Muscle of leg (tissue), 11 donors: Measurements from ENCODE around the gene DOC2B. TPM values are rescaled to one million over a fixed set of nuclear protein-coding genes. Genes with fewer than 3 reads are reported as not detected.
"Not testable (repeated sequence)": the region's sequence is repeated elsewhere in the genome, so short reads cannot be mapped to it uniquely, and the experiment has no call there.

Experiments
- DNase-seq: peaks from one replicate; pipeline ENCODE4 v3.0.0; 2013
- H3K27ac ChIP-seq: one replicate; pipeline ENCODE4 v1.5.1; 2013; ENCODE audit warnings: mild to moderate bottlenecking, low read length, control low read depth
- H3K27me3 ChIP-seq: one replicate; pipeline ENCODE4 v1.6.1; 2013; ENCODE audit warnings: low read length; ENCODE audit not compliant: control insufficient read depth, insufficient read depth
- H3K36me3 ChIP-seq: one replicate; pipeline ENCODE4 v1.6.1; 2013; ENCODE audit warnings: low read length; ENCODE audit not compliant: control insufficient read depth, insufficient read depth
- H3K4me1 ChIP-seq: one replicate; pipeline ENCODE4 v1.6.1; 2013; ENCODE audit warnings: low read length; ENCODE audit not compliant: control insufficient read depth, insufficient read depth
- H3K4me3 ChIP-seq: one replicate; pipeline ENCODE4 v1.5.1; 2013; ENCODE audit warnings: low read length, control low read depth
- H3K9me3 ChIP-seq: replicated peaks from 2 replicates; pipeline ENCODE4 v1.6.1; 2013; ENCODE audit warnings: low read depth, low read length; ENCODE audit not compliant: control insufficient read depth
- WGBS: methylation state at CpG from one replicate; pipeline ENCODE4 v1.1.5; 2013; ENCODE audit warnings: missing lambda C conversion rate; ENCODE audit not compliant: insufficient coverage; 5-methylcytosine and 5-hydroxymethylcytosine counted together
- polyA plus RNA-seq, 8 donors: library from polyadenylated mRNA; unstranded; fragments of 120-200 nt; gene quantifications; one replicate each; pipeline versions ENCODE4 v1.2.1 to v1.2.3, GENCODE V29; 2013; ENCODE audit warnings: inconsistent platforms in 1 of 8, low replicate concordance in 1 of 8; ENCODE audit not compliant: insufficient read length in 8 of 8, insufficient read depth in 1 of 8
- total RNA-seq: library from RNA; stranded (reverse); fragments of 120-200 nt; gene quantifications from one replicate; pipeline ENCODE4 v1.2.4, GENCODE V29; 2013

The DOC2B gene
- total and polyA plus RNA-seq, 9 donors: 2.4 to 6.5 (median 4.5) TPM

DNA sequence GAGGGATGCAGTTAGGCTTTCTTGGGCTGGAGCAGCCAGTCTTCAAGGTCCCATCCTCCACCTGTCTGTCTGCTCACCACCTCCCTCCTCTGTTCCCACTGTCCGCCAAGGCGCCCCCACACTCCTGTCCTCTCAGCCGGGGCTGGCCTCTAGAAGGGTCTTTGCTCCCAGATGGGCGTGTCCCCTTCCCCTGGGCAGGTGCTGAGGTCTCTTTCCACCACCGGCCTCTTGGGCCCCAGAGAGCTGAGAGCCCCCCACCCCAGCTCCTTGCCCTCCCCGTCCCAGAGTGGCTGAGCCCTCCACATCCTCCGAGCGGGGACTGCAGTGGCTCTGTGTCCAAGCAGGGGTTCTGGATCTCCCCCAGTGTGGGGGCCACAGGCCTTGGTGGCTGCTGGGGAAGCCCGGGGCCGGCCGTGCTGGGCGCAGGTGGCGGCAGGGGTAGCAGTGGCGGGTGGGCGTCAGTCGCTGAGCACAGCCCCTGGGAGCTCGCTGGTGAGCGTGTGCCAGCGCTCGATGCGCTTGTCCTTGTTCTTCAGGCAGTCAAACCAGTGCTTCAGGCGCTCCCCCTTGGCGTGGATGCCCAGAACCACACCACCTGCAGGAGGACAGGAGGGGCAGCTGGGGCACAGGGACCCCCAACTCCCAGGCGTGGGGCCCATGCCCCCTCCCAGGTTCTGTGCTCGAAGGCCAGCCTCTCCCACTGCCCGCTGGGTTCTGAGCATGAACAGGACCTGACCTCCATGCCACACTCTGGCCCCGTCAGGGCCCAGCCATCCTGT, 34.3 kb downstream of the DOC2B start:
- 86% methylated on average over 24 of the region's 27 CpGs for WGBS

DNA sequence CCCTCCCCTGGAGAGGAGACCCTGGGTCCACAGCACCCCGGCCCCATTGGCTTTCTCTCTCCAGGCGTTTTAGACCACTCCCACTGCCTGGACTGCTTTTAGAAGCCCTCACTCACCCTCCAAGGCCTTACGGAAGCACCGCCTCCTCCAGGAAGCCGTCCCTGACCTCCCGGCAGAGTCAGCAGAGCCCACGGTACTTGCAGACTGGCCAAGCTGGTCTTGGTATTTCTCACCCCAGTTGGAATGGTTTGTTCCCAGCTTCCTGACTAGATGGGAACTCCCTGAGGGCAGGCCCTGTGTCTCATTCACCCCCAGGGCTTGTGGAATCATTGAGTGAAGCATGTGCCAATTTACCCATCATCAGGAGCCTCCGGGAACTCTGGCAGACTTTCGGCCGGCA, 34.9 kb downstream of the DOC2B start:
- Histone ChIP-seq H3K4me3 (no peak overlapping the region), H3K9me3 (no peaks in the 10 kb centered on the region), H3K4me1 (peaks cover 6% of the 10 kb centered on the region), H3K27ac (no peak overlapping the region), H3K36me3 (no peaks in the 10 kb centered on the region), H3K27me3 (peaks cover 8% of the 10 kb centered on the region)
- WGBS: 66% methylated on average over 7 of the region's 10 CpGs
- no peak for DNase-seq

More for the DNA sequence above, 34.3 kb downstream of the DOC2B start:
- Histone ChIP-seq H3K4me3 (no peak overlapping the region), H3K4me1 (peaks cover 6% of the 10 kb centered on the region), H3K36me3 (no peaks in the 10 kb centered on the region), H3K9me3 (no peaks in the 10 kb centered on the region), H3K27me3 (peaks cover 8% of the 10 kb centered on the region), H3K27ac (no peak overlapping the region)
- DNase-seq: no peak

DNA sequence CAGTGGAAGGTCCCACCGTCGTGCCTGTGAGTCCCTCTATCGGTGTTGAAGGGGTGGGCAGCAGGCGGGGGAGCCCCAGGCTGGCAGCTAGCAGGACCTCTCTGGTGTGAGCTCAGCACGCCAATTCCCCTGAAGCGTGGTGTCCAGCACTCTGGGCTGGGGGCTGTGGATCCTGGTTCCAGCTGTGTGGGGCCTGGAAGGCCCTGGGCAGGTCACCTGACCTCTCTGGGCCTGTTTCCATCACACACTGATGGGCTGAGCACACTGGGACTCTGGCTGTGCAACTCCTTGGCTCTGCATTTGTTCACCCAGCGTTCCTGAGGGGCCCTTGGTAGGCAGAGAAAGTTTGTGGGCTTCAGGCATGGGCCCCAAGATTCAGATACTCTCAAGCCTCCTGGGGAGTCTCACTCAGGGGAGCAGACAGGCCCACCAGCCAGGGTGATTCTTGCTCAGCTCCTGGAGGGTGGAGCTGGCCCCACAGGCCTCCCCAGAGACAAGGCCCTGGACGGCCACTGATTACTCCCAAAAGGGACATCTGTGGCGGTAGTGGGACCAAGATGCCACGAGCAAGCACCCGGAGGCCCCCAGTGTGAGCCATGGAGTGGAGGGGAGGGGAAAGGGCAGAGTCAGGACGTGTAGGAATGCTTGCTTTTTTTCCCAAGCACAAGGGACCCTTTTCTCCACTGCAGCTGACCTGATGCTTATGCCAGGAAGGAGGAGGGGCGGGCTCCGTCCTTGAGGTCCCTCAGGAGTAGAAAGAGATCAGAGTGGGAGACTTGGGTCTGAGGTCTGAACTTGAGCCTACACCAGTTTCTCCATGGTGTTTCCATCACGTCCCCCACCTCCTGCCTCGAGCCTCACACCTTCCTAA, 35.5 kb downstream of the DOC2B start:
- H3K9me3 ChIP-seq: no peaks in the 10 kb centered on the region
- H3K27ac ChIP-seq: no peak overlapping the region
- no peaks in the 10 kb centered on the region for H3K36me3 ChIP-seq
- peaks cover 6% of the 10 kb centered on the region for H3K4me1 ChIP-seq
- 39% methylated on average over 13 of the region's 16 CpGs for WGBS
- DNase-seq: peak; percentile 61
- no peak overlapping the region for H3K4me3 ChIP-seq
- peaks cover 7% of the 10 kb centered on the region for H3K27me3 ChIP-seq

GRCh38 chr17:144936-145670, 36.3 kb downstream of the DOC2B start:
- Histone ChIP-seq H3K4me3 (no peak overlapping the region), H3K27me3 (peaks cover 6% of the 10 kb centered on the region), H3K9me3 (no peaks in the 10 kb centered on the region), H3K27ac (no peak overlapping the region), H3K36me3 (no peaks in the 10 kb centered on the region), H3K4me1 (peaks cover 6% of the 10 kb centered on the region)
- WGBS: 79% methylated on average over 6 of the region's 7 CpGs
- no peak for DNase-seq

DNA sequence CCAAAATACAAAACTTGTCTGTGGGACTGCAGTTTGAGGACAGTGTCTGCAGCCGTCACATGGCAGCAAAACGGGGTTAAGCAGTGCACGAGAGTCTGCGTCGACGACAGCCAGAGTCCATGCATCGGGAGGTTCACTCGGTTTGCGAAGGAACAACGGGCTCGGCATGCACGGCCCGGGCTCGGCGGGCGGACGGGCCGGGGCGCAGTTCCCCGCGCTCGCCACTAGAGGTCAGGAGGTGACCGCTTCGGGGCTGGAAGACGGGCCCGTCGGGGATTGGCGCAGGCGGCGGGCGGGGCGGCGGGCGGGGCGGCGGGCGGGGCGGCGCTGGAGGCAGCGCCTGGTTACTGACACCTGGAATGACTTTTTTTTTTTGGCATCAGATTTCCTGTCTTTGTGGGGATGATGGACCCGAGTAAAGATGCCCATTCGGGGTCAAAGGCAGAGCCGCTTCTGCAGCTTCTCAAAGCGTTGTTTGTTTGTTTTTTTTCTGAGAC, 37.6 kb downstream of the DOC2B start:
- H3K4me3 ChIP-seq: no peak overlapping the region
- H3K27me3 ChIP-seq: peaks cover 6% of the 10 kb centered on the region
- 2% methylated on average over 38 of the region's 44 CpGs for WGBS
- no peak overlapping the region for H3K27ac ChIP-seq
- H3K4me1 ChIP-seq: peaks cover 6% of the 10 kb centered on the region
- peak; percentile 79 for DNase-seq
- H3K36me3 ChIP-seq: no peaks in the 10 kb centered on the region
- no peaks in the 10 kb centered on the region for H3K9me3 ChIP-seq

- no peak overlapping the region for H3K27ac ChIP-seq
- 70% methylated on average over 7 of the region's 23 CpGs for WGBS
- no peaks in the 10 kb centered on the region for H3K36me3 ChIP-seq
- no peaks in the 10 kb centered on the region for H3K9me3 ChIP-seq
- peaks cover 6% of the 10 kb centered on the region for H3K27me3 ChIP-seq
- peaks cover 6% of the 10 kb centered on the region for H3K4me1 ChIP-seq
- H3K4me3 ChIP-seq: no peak overlapping the region
- DNase-seq: no peak
Observed at GRCh38 chr17:142876-143784, 38.3 kb downstream of the DOC2B start.

DNA sequence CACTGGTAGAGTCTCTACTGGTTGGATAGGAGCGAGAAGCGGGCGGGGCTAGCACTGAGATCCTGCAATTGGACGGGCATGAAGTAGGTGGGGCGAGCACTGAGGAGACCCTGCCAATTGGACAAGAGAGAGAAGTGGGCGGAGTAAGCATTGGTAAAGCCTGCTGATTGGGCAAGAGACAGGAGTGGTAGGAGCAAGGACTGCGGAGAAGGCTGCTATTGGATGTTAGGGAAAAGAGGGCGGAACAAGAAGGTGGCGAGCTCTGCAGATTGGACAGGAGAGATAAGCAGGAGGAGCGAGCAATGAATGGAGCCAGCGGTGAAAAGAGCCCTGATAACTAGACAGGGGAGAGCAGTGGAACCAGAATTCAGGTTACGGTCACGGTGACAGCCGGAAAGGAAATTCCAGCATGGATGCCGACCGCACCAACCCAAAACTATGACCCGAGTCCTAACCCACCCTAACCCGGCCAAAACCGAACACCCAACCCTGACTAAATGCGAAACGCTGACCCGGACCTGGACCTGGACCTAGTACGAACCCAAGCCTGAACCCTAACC, 39.3 kb downstream of the DOC2B start:
- WGBS: 94% methylated on average over 19 of the region's 23 CpGs
- Histone ChIP-seq H3K27ac (no peak overlapping the region), H3K4me3 (no peak overlapping the region), H3K27me3 (peaks cover 6% of the 10 kb centered on the region), H3K4me1 (peaks cover 6% of the 10 kb centered on the region), H3K36me3 (no peaks in the 10 kb centered on the region), H3K9me3 (no peaks in the 10 kb centered on the region)
- DNase-seq: no peak

- H3K4me1 ChIP-seq, H3K36me3 ChIP-seq, H3K4me3 ChIP-seq, DNase-seq, H3K27ac ChIP-seq, H3K27me3 ChIP-seq, H3K9me3 ChIP-seq: not testable (repeated sequence)
- WGBS: no CpG with 5 or more reads among the region's 22 CpGs
Observed at GRCh38 chr17:139401-140205, 41.8 kb downstream of the DOC2B start.
